A549 (cell line): Measurements from ENCODE around the gene MBD2. TPM values are rescaled to one million over a fixed set of nuclear protein-coding genes. Genes with fewer than 3 reads are reported as not detected.

ENCODE experiments used
- ATAC-seq, 2 experiments: fragments of 200-7000 bp in 1 of 2; fragments of >200 bp in 1 of 2; cut with Nextera tagmentation in 1 of 2; cut with Tn5 transposase in 1 of 2; 3 replicates each; pipeline versions ENCODE4 v1.8.0 to v1.9.1; 2018 to 2020; ENCODE audit warnings: mild to moderate bottlenecking in 1 of 2, moderate library complexity in 1 of 2
- CTCF ChIA-PET: fragments of 300-600 bp; sonication (Branson Sonifier 250); formaldehyde crosslinking; extraction: SDS; loops from one replicate; lab custom pipeline; 2021; ENCODE audit warnings: antibody characterized with exemption, inconsistent platforms; lab: Yijun Ruan, JAX
- POLR2A ChIA-PET: fragments of 350-600 bp; formaldehyde crosslinking; extraction: SDS; loops from one replicate; lab custom pipeline; 2021; ENCODE audit warnings: antibody characterized with exemption, inconsistent platforms; lab: Yijun Ruan, JAX
- DNase-seq, 2 experiments: peaks; one replicate each; pipeline versions ENCODE4 v3.0.0 to v3.0.0-alpha.2; 2011 to 2016; ENCODE audit warnings: low read depth in 1 of 2, low spot score in 1 of 2
- FAIRE-seq: peaks from 2 replicates; lab custom pipeline; 2011; peaks lifted over from hg19 to GRCh38; lab: Jason Lieb, UNC
- H3K27ac ChIP-seq, 2 experiments: fragments of >200 bp; sonication (Bioruptor Twin); formaldehyde crosslinking; 3 replicates each; pipeline ENCODE4 v1.5.1; 2016 to 2017
- H3K4me1 ChIP-seq: fragments of >200 bp; sonication (Bioruptor Twin); formaldehyde crosslinking; 3 replicates; pipeline ENCODE4 v1.6.1; 2016
- H3K4me2 ChIP-seq: fragments of >200 bp; sonication (Bioruptor Twin); formaldehyde crosslinking; 3 replicates; pipeline ENCODE4 v1.6.1; 2016
- H3K4me3 ChIP-seq: fragments of >200 bp; sonication (Bioruptor Twin); formaldehyde crosslinking; 3 replicates; pipeline ENCODE4 v1.5.1; 2016
- H3K9me3 ChIP-seq: fragments of >200 bp; sonication (Bioruptor Twin); formaldehyde crosslinking; 3 replicates; pipeline ENCODE4 v1.6.1; 2016
- BCL3 ChIP-seq: fragments of >200 bp; sonication (Bioruptor Twin); formaldehyde crosslinking; IDR thresholded peaks from 3 replicates; pipeline ENCODE4 v1.6.1; 2016
- CBX8 ChIP-seq: fragments of 200-600 bp; sonication (generic); IDR thresholded peaks from 2 replicates; pipeline ENCODE4 v1.6.1; 2016
- CHD2 ChIP-seq: fragments of 150-350 bp; IDR thresholded peaks from 2 replicates; pipeline ENCODE4 v1.6.1; 2014; ENCODE audit warnings: low read length; ENCODE audit not compliant: partially characterized antibody
- CTCF ChIP-seq: fragments of >200 bp; sonication (Bioruptor Twin); formaldehyde crosslinking; IDR thresholded peaks from 3 replicates; pipeline ENCODE4 v1.5.1; 2016
- EHF ChIP-seq: fragments of 250-450 bp; sonication (Bioruptor Pico); IDR thresholded peaks from 2 replicates; pipeline ENCODE4 v1.5.0; 2020; ENCODE audit warnings: mild to moderate bottlenecking
- HES2 ChIP-seq: fragments of >200 bp; sonication (Bioruptor Twin); formaldehyde crosslinking; IDR thresholded peaks from 2 replicates; pipeline ENCODE4 v1.6.1; 2016
- HEYL ChIP-seq: fragments of 250-450 bp; sonication (Bioruptor Pico); IDR thresholded peaks from 2 replicates; pipeline ENCODE4 v1.8.0; 2021; ENCODE audit warnings: mild to moderate bottlenecking, moderate library complexity
- HMGXB4 ChIP-seq: fragments of 250-450 bp; sonication (Bioruptor Pico); IDR thresholded peaks from 2 replicates; pipeline ENCODE4 v1.5.0; 2021; ENCODE audit warnings: mild to moderate bottlenecking, moderate library complexity, borderline replicate concordance
- JUNB ChIP-seq: fragments of >200 bp; sonication (Bioruptor Twin); formaldehyde crosslinking; IDR thresholded peaks from 2 replicates; pipeline ENCODE4 v1.6.1; 2016
- MAZ ChIP-seq: fragments of 150-350 bp; IDR thresholded peaks from 2 replicates; pipeline ENCODE4 v1.6.1; 2014; ENCODE audit warnings: antibody characterized with exemption, low read depth, low read length, borderline replicate concordance
- MYC ChIP-seq: IDR thresholded peaks from 2 replicates; pipeline ENCODE4 v1.6.1; 2012; ENCODE audit warnings: mild to moderate bottlenecking, inconsistent platforms, low read length, improper control_type of control experiment, borderline replicate concordance
- NFE2L2 ChIP-seq: fragments of 150-350 bp; conservative IDR thresholded peaks from 2 replicates; pipeline ENCODE4 v1.6.1; 2014; ENCODE audit warnings: low read length
- NPAS2 ChIP-seq: fragments of 250-450 bp; sonication (Bioruptor Pico); IDR thresholded peaks from 2 replicates; pipeline ENCODE4 v1.8.0; 2022; ENCODE audit warnings: mild to moderate bottlenecking, moderate library complexity, borderline replicate concordance
- PHF8 ChIP-seq: fragments of 200-600 bp; sonication (generic); IDR thresholded peaks from 2 replicates; pipeline ENCODE4 v1.6.1; 2016; ENCODE audit warnings: low read depth, mild to moderate bottlenecking, antibody characterized with exemption, moderate library complexity, borderline replicate concordance
- POLR2A ChIP-seq: IDR thresholded peaks from 2 replicates; pipeline ENCODE4 v1.6.1; 2012; ENCODE audit warnings: mild to moderate bottlenecking, low read length
- POLR2AphosphoS2 ChIP-seq: conservative IDR thresholded peaks from 2 replicates; pipeline ENCODE4 v1.6.1; 2012; ENCODE audit warnings: low read length, improper control_type of control experiment, inconsistent platforms
- RCOR1 ChIP-seq: fragments of 150-350 bp; IDR thresholded peaks from 2 replicates; pipeline ENCODE4 v1.6.1; 2014; ENCODE audit warnings: antibody characterized with exemption, low read length, low read depth
- SMC3 ChIP-seq: fragments of >200 bp; sonication (Bioruptor Twin); formaldehyde crosslinking; IDR thresholded peaks from 3 replicates; pipeline ENCODE4 v1.6.1; 2018; ENCODE audit warnings: inconsistent platforms
- TFCP2L1 ChIP-seq: fragments of 250-450 bp; sonication (Bioruptor Pico); IDR thresholded peaks from 2 replicates; pipeline ENCODE4 v1.5.0; 2021; ENCODE audit warnings: mild to moderate bottlenecking
- USF2 ChIP-seq: fragments of 450-650 bp; IDR thresholded peaks from 2 replicates; pipeline ENCODE4 v1.6.1; 2014; ENCODE audit warnings: antibody characterized with exemption
- ZC3H11A ChIP-seq: fragments of 450-650 bp; IDR thresholded peaks from 2 replicates; pipeline ENCODE4 v1.6.1; 2014; ENCODE audit warnings: antibody characterized with exemption, mild to moderate bottlenecking
- ZNF302 ChIP-seq: fragments of 250-450 bp; sonication (Bioruptor Pico); IDR thresholded peaks from 2 replicates; pipeline ENCODE4 v1.9.0; 2021; ENCODE audit warnings: inconsistent platforms, mild to moderate bottlenecking, moderate library complexity
- ZSCAN20 ChIP-seq: fragments of 250-450 bp; sonication (Bioruptor Pico); IDR thresholded peaks from 2 replicates; pipeline ENCODE4 v1.8.0; 2022; ENCODE audit warnings: mild to moderate bottlenecking, moderate library complexity
- WGBS: methylation state at CpG from one replicate; pipeline ENCODE4 v1.1.6; 2017; ENCODE audit errors: missing lambda C conversion rate; 5-methylcytosine and 5-hydroxymethylcytosine counted together
- polyA plus RNA-seq, 4 experiments: library from polyadenylated mRNA; depleted of rRNA in 3 of 4; stranded (reverse); fragments of >200 nt; fragmentation: RNase III in 1 of 4; extraction: RNeasy Plus Mini Kit Qiagen cat#74134 plus additional on column Dnase treatment in 1 of 4; gene quantifications; 2 replicates in 3 of 4; 3 replicates in 1 of 4; pipeline ENCODE4 v1.2.3, GENCODE V29; 2011 to 2017

The MBD2 gene
- polyA plus RNA-seq, 2 of the 4 experiments (the other 2 are of a cell fraction) = 43.4 to 48.2 TPM

GRCh38 chr18:54148151-54148550 lies 76.3 kb downstream of the MBD2 start (continued):
- no peak for TF ChIP-seq USF2
- no peak for TF ChIP-seq HEYL
- no peak for TF ChIP-seq HES2
- no peak for TF ChIP-seq BCL3
- TF ChIP-seq POLR2A = no peak
- no peak for TF ChIP-seq MYC
- no peak for TF ChIP-seq CTCF

GRCh38 chr18:54147439-54147838 lies 77.0 kb downstream of the MBD2 start:
- POLR2A ChIA-PET = no interaction called here
- peaks cover 7% of the 10 kb centered on the region; the same call in 1 of the 3 replicates for H3K9me3 ChIP-seq
- H3K4me2 ChIP-seq = no peak overlapping the region
- FAIRE-seq (no peak), DNase-seq (no peak), ATAC-seq (no peak)
- no peak overlapping the region for H3K27ac ChIP-seq
- peaks cover 30% of the 10 kb centered on the region for H3K4me1 ChIP-seq
- 96% methylated on average over 2 of the region's 2 CpGs for WGBS
- CTCF ChIA-PET = no interaction called here
- H3K4me3 ChIP-seq = no peak overlapping the region
- no peak for TF ChIP-seq ZSCAN20
- TF ChIP-seq NPAS2 (CRISPR knock-in tag) = no peak
- TF ChIP-seq PHF8 = no peak
- no peak for TF ChIP-seq CTCF
- TF ChIP-seq ZNF302 (CRISPR knock-in tag) = no peak
- no peak for TF ChIP-seq EHF (CRISPR knock-in tag)
- TF ChIP-seq ZC3H11A = no peak
- no peak for TF ChIP-seq SMC3
- no peak for TF ChIP-seq CBX8
- TF ChIP-seq TFCP2L1 (CRISPR knock-in tag) = no peak
- no peak for TF ChIP-seq POLR2AphosphoS2
- TF ChIP-seq MAZ = no peak
- TF ChIP-seq HMGXB4 (CRISPR knock-in tag) = no peak
- no peak for TF ChIP-seq JUNB
- no peak for TF ChIP-seq HEYL
- TF ChIP-seq RCOR1 = no peak
- TF ChIP-seq BCL3 = no peak
- no peak for TF ChIP-seq CHD2
- no peak for TF ChIP-seq NFE2L2
